ENCODE data around the gene RPP21.

The RPP21 gene

GRCh38 chr6:30344868-30345671 is at the start of gene RPP21:
Gene RPP21, plus strand, starts transcription at chr6:30345156. Its CDS starts 16 bp downstream, at chr6:30345172.
- peak; percentile 91 to 93 for DNase-seq

GRCh38 chr6:30295837-30296236 is 49.1 kb upstream of the RPP21 start:
- no peak for DNase-seq

- DNase-seq, result no peak
Observed at GRCh38 chr6:30304002-30304401, 41.0 kb upstream of the RPP21 start.

DNA sequence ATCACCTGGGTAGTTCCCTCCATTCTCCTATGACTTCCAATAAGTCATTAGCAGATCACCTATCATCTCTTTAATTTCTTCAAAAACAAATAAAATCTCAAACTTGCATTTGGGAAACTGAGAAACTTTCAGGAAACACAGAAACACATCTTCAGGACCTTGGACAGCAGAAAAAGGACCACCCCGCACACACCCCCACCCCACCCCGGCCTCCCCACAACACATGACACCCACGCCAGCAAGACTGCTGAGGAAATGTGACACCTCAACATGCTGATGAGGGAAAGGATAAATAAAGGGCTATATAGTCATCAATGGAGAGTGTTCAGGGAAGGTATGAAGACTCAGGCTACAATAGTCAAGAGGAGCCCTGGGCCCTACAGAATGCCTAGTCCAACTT is 33.9 kb upstream of the RPP21 start:
- DNase-seq, result no peak

GRCh38 chr6:30311671-30312070 is 33.3 kb upstream of the RPP21 start:
- DNase-seq, result no peak

- DNase-seq, result no peak
Observed at GRCh38 chr6:30312266-30312665, 32.7 kb upstream of the RPP21 start.

DNA sequence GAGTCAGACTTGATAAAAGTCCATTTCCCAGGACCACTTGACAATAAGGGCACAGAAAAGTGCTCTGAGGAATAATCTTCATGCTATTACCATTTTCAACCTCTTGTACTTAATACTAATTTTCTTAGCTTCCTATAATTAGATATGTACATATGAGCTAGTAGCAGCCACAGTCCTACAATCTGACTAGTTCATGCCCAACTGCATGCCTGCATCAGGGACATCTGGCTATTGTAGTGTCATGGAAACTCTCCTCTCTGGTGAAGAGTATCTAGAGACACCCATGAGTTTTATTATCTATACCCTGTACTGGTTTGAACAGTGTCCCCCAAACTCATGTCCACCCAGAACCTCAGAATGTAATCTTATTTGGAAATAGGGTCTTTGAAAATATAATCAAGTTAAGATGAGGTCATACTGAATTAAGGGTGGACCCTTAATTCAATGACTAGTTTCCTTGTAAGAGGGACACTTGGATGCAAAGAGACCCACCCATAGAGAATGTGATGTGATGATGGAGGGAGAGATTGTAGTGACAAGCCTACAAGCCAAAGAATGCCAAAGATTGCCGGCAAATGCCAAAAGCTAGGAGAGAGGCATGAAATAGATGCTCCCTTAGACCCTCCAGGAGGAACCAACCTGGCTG is 32.2 kb upstream of the RPP21 start:
- no peak for DNase-seq

DNA sequence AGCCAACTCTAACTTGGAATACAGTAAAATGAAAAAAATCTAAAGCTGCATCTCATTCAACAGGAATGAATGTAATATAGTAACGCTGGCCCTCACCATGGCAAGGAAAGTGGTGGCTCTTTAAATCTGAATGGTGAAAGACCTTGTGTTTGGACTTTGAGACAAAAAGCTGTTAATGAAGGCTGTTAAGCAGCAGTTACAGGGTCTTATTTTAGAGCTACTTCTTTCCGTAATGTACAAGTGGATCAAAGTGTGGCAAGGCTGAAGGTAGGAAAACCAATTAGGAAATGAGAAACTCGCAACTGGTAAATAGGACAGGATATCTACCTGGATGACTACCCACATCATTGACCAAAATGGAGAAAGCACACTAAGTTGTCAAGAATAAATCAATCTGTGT is 29.8 kb upstream of the RPP21 start:
- no peak for DNase-seq

DNA sequence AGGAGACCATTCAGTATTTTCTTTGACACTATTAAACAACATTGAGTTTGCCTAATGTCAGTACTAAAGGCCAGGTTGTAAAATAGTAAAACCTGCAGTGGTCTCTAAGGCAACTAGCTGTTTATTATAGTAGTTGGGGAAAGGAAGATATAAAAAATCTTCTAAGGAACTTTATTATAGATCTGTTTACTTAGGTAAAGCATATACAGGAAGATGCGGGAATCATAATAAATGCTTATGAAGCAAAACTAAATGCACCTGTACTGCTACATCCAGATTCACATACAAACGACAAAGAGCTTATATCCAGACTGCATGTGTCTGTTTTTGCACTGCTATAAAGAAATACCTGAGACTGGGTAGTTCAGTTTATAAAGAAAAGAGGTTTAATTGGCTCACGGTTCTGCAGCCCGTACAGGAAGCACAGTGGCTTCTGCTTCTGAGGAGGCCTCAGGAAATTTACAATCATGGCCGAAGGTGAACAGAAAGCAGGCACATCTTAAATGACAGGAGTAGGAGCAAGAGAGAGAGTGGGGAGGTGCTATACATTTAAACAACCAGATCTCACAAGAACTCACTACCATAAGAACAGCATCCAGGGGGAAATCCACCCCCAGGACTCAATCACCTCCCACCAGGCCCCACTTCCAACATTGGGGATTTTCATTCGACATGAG is 26.9 kb upstream of the RPP21 start:
- DNase-seq, result no peak

GRCh38 chr6:30319146-30319835 is 25.7 kb upstream of the RPP21 start:
- no peak for DNase-seq

DNA sequence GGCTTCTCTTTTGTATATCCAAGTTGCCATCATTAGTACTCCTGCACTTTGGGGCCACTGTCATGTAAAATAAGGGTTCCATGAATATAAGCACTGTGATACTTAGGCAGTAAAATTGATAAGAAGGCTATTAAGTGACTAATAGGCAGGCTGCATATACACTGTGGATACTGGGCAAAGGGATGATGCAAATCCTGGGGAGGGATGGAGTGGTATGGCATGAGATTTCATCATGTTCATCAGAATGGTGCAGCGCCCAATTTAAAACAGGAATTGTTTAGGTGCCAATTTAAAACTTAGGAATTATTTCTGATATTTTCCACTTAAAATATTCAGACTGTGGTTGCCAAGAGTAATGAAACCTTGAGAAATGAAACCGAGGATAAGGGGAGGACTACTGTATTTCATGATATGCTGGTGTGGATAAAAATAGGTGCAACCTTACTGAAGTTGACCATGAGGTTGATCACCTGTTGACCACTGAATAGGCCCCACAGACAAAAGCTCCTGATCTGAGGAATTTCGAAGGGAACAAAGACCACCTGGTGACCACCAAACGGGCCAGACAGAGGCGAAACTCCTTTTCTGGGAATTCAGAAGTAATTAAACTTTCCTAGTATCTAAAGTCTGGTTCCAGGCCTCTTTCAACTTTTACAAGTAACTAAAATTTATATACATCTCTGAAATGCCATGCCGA is 23.1 kb upstream of the RPP21 start:
- DNase-seq, result no peak

- DNase-seq, result peak; percentile 27 to 48
Observed at GRCh38 chr6:30322527-30323501, 22.1 kb upstream of the RPP21 start.

DNA sequence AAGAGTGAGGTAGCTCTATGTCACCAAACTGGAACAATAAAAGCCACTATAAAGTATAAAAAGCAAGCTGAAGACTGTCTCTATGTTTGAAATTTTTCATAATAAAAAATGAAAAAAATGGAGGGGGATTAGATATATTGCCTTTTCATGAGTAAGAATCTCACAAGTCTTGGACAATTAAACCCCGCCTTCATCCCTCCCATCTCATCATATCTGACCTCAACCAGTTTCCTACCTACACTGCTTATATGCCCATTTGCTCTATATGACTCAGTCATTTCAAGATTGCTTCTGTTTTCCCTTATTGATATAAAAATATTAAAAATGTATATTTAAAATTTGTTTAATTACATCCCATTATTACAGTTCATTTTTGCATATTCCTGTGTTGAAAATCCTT is 21.1 kb upstream of the RPP21 start:
- no peak for DNase-seq

GRCh38 chr6:30325150-30325872 is 19.6 kb upstream of the RPP21 start:
- no peak for DNase-seq

DNA sequence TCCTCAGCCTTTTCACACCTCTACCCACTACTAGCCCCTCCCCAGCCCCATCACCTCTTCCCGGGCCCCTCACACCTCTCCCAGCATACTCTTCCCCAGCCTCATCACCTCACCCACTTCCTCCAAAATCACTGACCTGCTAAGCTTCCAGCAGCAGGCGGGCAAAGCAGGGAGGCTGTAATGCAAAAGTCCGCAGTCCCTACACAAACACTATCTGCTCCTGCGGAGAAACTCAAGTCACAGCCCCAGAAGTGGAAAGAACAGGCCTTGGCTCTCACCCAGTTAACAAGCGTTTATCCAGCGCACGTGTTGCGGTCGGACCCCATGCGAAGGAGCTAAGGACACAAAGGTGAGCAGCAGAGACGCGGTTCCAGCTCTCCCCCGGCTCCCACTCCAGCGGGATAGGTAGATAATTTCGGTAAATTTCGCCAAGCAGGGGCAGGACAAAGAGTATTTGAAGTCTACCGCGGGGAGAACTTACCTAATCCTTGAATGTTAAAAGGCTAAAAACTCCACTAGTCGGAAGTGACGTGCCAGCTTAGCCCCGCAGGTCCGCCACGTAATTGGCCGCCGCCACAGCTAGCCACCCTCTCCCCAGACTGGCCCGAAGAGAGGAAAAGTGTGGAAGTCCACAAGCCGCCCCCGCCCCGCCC is 19.0 kb upstream of the RPP21 start:
- peak; percentile 87 to 88 for DNase-seq

DNA sequence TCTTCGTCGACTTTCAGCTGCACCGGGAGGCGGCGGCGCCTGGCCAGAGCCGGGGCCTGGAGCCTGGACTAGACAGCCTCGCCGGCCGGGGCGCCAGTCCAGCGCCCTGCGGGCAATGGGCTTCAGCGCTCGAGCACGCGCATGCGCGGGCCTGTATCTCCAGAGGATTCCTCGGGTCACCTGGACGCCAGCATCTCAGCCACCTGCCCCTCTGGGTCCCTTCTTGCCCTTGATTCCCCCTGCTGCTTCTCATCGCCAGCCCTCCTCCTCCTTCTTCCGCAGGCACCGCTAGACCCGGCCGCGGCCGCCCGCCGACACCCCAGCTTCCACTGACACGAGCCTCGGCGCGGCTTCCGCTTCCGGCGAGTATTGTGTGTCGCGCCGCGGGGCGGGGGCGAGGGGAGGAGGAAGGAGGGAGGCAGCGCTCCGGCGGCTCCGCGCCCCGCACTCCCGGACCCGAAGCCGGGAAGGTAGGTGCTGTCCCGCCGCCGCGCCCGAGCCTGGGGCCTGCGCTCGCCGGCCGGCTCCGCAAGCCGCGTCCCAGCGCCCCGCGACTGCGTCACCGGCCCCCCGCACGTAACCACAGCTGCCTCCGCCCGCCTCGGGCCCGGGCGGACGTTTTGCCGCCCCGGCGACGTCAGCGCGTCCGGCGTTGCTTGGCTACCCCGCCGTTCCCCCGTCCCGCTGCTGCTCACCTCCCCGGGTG is 18.3 kb upstream of the RPP21 start, which contains the start of gene TRIM39:
TRIM39 (plus strand) TSS at position 402 of the 706 bp plus-strand sequence. CDS start 2,391 bp downstream, outside the sequence.
- peak; percentile 92 for DNase-seq

DNA sequence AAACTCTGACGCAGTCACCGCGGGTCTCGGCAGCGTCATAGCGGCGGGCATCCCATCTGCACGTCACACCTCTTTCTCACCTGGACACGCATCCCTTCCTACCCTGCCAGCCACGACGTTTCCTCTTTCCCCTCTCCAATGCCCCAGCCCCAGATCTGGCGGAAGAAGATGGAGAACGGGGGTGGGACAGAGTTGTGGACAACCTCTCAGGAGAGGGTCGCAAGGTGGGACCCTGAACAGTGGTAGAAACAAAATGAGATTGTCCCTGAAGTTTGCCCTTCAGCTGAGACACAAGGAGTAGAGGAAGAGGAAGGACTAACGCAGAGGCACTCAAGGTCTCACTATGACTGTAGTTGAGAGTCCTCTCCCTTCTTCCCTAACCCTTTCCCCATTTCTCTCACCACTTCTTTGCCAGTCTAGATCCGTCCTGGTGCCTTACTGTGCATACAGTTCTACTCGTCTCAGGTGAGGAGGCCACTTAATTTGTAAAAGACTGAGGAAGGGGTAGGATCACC is 17.7 kb upstream of the RPP21 start:
- no peak for DNase-seq

DNA sequence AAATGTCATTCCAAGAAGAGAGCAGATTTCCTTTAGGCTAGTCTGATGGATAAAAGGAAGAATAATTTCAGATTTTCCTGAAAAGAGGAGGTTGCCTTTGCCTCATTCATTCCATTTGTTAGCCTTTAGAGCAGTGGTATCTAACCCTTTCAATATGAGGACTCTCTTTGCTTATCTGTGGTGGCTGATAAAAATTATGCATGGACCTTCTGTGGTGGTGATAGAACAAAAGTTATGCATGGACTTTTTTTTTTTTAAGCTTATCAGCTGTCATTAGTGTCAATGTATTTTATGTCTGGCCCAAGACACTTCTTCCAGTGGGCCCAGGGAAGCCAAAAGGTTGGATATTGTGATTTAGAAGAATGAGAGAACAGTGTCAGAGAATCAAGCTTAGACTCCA is 16.6 kb upstream of the RPP21 start:
- DNase-seq, result no peak

- DNase-seq, result no peak
Observed at GRCh38 chr6:30329331-30329730, 15.6 kb upstream of the RPP21 start.

All from activated T-cell treated with anti-CD3 and anti-CD28 coated beads, Interleukin-2, amount 50 U/mL, for 48 hours (primary cell).